HEK293 (cell line): ENCODE results near the gene PLCB1.

Source experiments
- BCL11B ChIP-seq: fragments of 450-650 bp; formaldehyde crosslinking; IDR thresholded peaks from 2 replicates; pipeline ENCODE4 v1.5.1; 2016; ENCODE audit warnings: low read depth, missing biosample characterization, missing genetic modification characterization
- ZEB2 ChIP-seq: fragments of 450-650 bp; formaldehyde crosslinking; IDR thresholded peaks from 2 replicates; pipeline ENCODE4 v1.5.1; 2016; ENCODE audit warnings: missing biosample characterization, missing genetic modification characterization
- ZFP3 ChIP-seq: fragments of 450-650 bp; formaldehyde crosslinking; IDR thresholded peaks from 2 replicates; pipeline ENCODE4 v1.5.1; 2016; ENCODE audit warnings: low read depth, missing biosample characterization, missing genetic modification characterization
- ZNF169 ChIP-seq: fragments of 450-650 bp; formaldehyde crosslinking; IDR thresholded peaks from 2 replicates; pipeline ENCODE4 v1.5.1; 2016; ENCODE audit warnings: missing biosample characterization, missing genetic modification characterization
- ZNF239 ChIP-seq: fragments of 450-650 bp; formaldehyde crosslinking; IDR thresholded peaks from 2 replicates; pipeline ENCODE4 v1.5.1; 2016; ENCODE audit warnings: missing biosample characterization, missing genetic modification characterization
- ZNF311 ChIP-seq: fragments of 450-650 bp; formaldehyde crosslinking; IDR thresholded peaks from 2 replicates; pipeline ENCODE4 v1.5.1; 2017; ENCODE audit warnings: missing biosample characterization, missing genetic modification characterization, borderline replicate concordance
- ZNF530 ChIP-seq: fragments of 450-650 bp; formaldehyde crosslinking; IDR thresholded peaks from 2 replicates; pipeline ENCODE4 v1.5.1; 2016; ENCODE audit warnings: low read depth, missing biosample characterization, missing genetic modification characterization
- ZNF639 ChIP-seq: fragments of 450-650 bp; formaldehyde crosslinking; IDR thresholded peaks from 2 replicates; pipeline ENCODE4 v1.5.1; 2016; ENCODE audit warnings: missing biosample characterization, missing genetic modification characterization
- ZSCAN30 ChIP-seq: fragments of 450-650 bp; IDR thresholded peaks from 2 replicates; pipeline ENCODE4 v1.5.1; 2018; ENCODE audit warnings: missing biosample characterization, mild to moderate bottlenecking, missing genetic modification characterization, moderate library complexity
- TF ChIP-seq, protein P1 (sequence below): fragments of 450-650 bp; formaldehyde crosslinking; IDR thresholded peaks from 2 replicates; pipeline ENCODE4 v1.5.1; 2016; ENCODE audit warnings: missing biosample characterization, missing genetic modification characterization
- TF ChIP-seq, protein P2 (sequence below): fragments of 450-650 bp; formaldehyde crosslinking; IDR thresholded peaks from 2 replicates; pipeline ENCODE4 v1.5.1; 2016; ENCODE audit warnings: missing biosample characterization, missing genetic modification characterization
- TF ChIP-seq, protein P3 (sequence below): fragments of 450-650 bp; formaldehyde crosslinking; IDR thresholded peaks from 2 replicates; pipeline ENCODE4 v1.5.1; 2016; ENCODE audit warnings: missing biosample characterization, missing genetic modification characterization

DNA sequence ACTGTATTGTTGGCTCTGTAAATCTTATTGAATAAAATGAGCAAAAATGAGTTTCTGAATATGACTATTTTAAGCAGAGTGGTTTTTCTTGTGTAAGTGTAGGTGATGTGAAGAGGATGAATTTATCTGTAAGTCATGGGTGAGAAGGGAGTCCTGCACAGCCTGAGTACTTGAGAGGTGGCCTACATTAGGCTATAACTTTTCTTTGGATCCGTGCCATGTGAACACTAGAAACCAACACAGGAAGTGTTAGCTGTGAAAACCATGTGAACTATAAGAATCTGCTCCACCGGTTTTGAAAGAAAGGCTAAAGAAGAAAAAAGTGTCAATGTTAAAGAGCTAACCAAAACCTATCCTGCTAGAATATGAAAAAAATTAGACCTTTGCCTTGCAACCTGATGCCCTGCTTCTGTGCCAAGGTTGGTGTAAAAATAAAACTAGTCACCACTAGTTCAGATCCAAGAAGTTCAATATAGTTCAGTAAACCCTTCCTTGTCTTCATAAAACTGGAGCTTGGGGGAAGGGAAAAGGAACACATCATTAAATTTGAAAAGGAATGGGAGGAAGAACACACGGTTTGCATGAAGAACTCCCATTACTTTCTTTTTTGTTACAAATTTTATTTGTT, 21.3 kb downstream of the PLCB1 start:
- TF ChIP-seq, protein P1, sequence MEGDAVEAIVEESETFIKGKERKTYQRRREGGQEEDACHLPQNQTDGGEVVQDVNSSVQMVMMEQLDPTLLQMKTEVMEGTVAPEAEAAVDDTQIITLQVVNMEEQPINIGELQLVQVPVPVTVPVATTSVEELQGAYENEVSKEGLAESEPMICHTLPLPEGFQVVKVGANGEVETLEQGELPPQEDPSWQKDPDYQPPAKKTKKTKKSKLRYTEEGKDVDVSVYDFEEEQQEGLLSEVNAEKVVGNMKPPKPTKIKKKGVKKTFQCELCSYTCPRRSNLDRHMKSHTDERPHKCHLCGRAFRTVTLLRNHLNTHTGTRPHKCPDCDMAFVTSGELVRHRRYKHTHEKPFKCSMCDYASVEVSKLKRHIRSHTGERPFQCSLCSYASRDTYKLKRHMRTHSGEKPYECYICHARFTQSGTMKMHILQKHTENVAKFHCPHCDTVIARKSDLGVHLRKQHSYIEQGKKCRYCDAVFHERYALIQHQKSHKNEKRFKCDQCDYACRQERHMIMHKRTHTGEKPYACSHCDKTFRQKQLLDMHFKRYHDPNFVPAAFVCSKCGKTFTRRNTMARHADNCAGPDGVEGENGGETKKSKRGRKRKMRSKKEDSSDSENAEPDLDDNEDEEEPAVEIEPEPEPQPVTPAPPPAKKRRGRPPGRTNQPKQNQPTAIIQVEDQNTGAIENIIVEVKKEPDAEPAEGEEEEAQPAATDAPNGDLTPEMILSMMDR (tag by site-specific recombination): no peak
- TF ChIP-seq ZFP3 (tag by site-specific recombination) (no peak), ZNF311 (tag by site-specific recombination) (no peak), ZNF239 (tag by site-specific recombination) (no peak), BCL11B (no peak), ZEB2 (tag by site-specific recombination) (no peak), ZNF639 (tag by site-specific recombination) (no peak), ZNF169 (no peak), ZSCAN30 (tag by site-specific recombination) (no peak), ZNF530 (no peak)
- TF ChIP-seq, protein P2, sequence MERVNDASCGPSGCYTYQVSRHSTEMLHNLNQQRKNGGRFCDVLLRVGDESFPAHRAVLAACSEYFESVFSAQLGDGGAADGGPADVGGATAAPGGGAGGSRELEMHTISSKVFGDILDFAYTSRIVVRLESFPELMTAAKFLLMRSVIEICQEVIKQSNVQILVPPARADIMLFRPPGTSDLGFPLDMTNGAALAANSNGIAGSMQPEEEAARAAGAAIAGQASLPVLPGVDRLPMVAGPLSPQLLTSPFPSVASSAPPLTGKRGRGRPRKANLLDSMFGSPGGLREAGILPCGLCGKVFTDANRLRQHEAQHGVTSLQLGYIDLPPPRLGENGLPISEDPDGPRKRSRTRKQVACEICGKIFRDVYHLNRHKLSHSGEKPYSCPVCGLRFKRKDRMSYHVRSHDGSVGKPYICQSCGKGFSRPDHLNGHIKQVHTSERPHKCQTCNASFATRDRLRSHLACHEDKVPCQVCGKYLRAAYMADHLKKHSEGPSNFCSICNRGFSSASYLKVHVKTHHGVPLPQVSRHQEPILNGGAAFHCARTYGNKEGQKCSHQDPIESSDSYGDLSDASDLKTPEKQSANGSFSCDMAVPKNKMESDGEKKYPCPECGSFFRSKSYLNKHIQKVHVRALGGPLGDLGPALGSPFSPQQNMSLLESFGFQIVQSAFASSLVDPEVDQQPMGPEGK (tag by site-specific recombination): no peak
- TF ChIP-seq, protein P3, sequence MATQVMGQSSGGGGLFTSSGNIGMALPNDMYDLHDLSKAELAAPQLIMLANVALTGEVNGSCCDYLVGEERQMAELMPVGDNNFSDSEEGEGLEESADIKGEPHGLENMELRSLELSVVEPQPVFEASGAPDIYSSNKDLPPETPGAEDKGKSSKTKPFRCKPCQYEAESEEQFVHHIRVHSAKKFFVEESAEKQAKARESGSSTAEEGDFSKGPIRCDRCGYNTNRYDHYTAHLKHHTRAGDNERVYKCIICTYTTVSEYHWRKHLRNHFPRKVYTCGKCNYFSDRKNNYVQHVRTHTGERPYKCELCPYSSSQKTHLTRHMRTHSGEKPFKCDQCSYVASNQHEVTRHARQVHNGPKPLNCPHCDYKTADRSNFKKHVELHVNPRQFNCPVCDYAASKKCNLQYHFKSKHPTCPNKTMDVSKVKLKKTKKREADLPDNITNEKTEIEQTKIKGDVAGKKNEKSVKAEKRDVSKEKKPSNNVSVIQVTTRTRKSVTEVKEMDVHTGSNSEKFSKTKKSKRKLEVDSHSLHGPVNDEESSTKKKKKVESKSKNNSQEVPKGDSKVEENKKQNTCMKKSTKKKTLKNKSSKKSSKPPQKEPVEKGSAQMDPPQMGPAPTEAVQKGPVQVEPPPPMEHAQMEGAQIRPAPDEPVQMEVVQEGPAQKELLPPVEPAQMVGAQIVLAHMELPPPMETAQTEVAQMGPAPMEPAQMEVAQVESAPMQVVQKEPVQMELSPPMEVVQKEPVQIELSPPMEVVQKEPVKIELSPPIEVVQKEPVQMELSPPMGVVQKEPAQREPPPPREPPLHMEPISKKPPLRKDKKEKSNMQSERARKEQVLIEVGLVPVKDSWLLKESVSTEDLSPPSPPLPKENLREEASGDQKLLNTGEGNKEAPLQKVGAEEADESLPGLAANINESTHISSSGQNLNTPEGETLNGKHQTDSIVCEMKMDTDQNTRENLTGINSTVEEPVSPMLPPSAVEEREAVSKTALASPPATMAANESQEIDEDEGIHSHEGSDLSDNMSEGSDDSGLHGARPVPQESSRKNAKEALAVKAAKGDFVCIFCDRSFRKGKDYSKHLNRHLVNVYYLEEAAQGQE (tag by site-specific recombination): no peak
